Activated CD8-positive, alpha-beta T cell treated with anti-CD3 and anti-CD28 coated beads for 36 hours (primary cell): ENCODE results near the gene TNK2. TPM values are rescaled to one million over a fixed set of nuclear protein-coding genes. Genes with fewer than 3 reads are reported as not detected.
"Not testable (repeated sequence)": the region's sequence is repeated elsewhere in the genome, so short reads cannot be mapped to it uniquely, and the experiment has no call there.

ENCODE experiments used
- ATAC-seq: fragments of 200-7000 bp; cut with Tn5 transposase; one replicate; pipeline ENCODE4 v1.10.0; 2021; ENCODE audit warnings: mild to moderate bottlenecking, moderate library complexity
- CTCF ChIA-PET: fragments of 350-600 bp; sonication (Branson Sonifier 250); formaldehyde crosslinking; loops from one replicate; lab custom pipeline; 2021; ENCODE audit warnings: antibody characterized with exemption; lab: Charles Lee
- POLR2A ChIA-PET: fragments of 350-600 bp; sonication (Branson Sonifier 250); formaldehyde crosslinking; loops from one replicate; lab custom pipeline; 2021; ENCODE audit warnings: antibody characterized with exemption; lab: Charles Lee
- DNase-seq: peaks from one replicate; pipeline ENCODE4 v3.0.0-alpha.2; 2020
- H3K27ac Mint-ChIP-seq: one replicate; pipeline ENCODE4 v1.8.0; 2021; ENCODE audit warnings: mild to moderate bottlenecking, mixed read lengths
- H3K27me3 Mint-ChIP-seq: one replicate; pipeline ENCODE4 v1.8.0; 2021; ENCODE audit warnings: mixed read lengths
- H3K36me3 Mint-ChIP-seq: one replicate; pipeline ENCODE4 v1.8.0; 2021; ENCODE audit warnings: low read depth, mixed read lengths
- H3K4me1 Mint-ChIP-seq: one replicate; pipeline ENCODE4 v1.8.0; 2021; ENCODE audit warnings: low read depth, mixed read lengths
- H3K4me3 Mint-ChIP-seq: one replicate; pipeline ENCODE4 v1.8.0; 2021; ENCODE audit warnings: mild to moderate bottlenecking, moderate library complexity, mixed read lengths
- H3K9me3 Mint-ChIP-seq: one replicate; pipeline ENCODE4 v1.8.0; 2021; ENCODE audit warnings: mixed read lengths
- CTCF ChIP-seq: fragments of 200-600 bp; IDR thresholded peaks from one replicate; pipeline ENCODE4 v1.8.0; 2022; ENCODE audit warnings: antibody characterized with exemption, mild to moderate bottlenecking
- intact Hi-C: fragments of 100-400 bp; cut with micrococcal nuclease; formaldehyde crosslinking; loops from one replicate; pipeline ENCODE4 v1.10.0; 2022
- total RNA-seq, 2 experiments: library from RNA; stranded (reverse); gene quantifications; one replicate each; pipeline ENCODE4 v1.2.3, GENCODE V29; 2021

The TNK2 gene
- total RNA-seq, 2 experiments from 2014 or later: 41.9 to 43.0 TPM

GRCh38 chr3:195916291-195916690 lies 7.9 kb upstream of the TNK2 start:
- H3K4me3 Mint-ChIP-seq: no peak overlapping the region
- CTCF ChIA-PET: interaction anchor here (0.8 to 7.7 kb wide), 9 partner anchors 8 to 88 kb away, joined by 3 to 155 read pairs (median 9); no protein-coding TSS in a partner anchor
- no peak for ATAC-seq
- no peak for TF ChIP-seq CTCF
- no peaks in the 10 kb centered on the region for H3K9me3 Mint-ChIP-seq
- H3K27me3 Mint-ChIP-seq: no peaks in the 10 kb centered on the region
- H3K36me3 Mint-ChIP-seq: no peaks in the 10 kb centered on the region
- DNase-seq: no peak
- peaks cover 9% of the 10 kb centered on the region for H3K4me1 Mint-ChIP-seq
- POLR2A ChIA-PET: interaction anchor here (2.2 kb wide), 1 partner anchor 23 kb away, joined by 14 read pairs; no protein-coding TSS in a partner anchor
- no peak overlapping the region for H3K27ac Mint-ChIP-seq
- intact Hi-C loops: no loop called here

GRCh38 chr3:195914648-195915473 lies 6.5 kb upstream of the TNK2 start:
- DNase-seq: peak; percentile 99
- Mint-ChIP-seq H3K4me3 (no peak overlapping the region), H3K36me3 (no peaks in the 10 kb centered on the region), H3K4me1 (peaks cover 15% of the 10 kb centered on the region), H3K27ac (peak overlapping the region; percentile 80), H3K9me3 (no peaks in the 10 kb centered on the region), H3K27me3 (no peaks in the 10 kb centered on the region)
- ChIA-PET POLR2A (interaction anchor here (0.7 to 2.2 kb wide), 7 partner anchors 8 to 146 kb away, joined by 3 to 14 read pairs (median 4); no protein-coding TSS in a partner anchor), CTCF (interaction anchor here (0.6 to 7.7 kb wide), 17 partner anchors 8 to 195 kb away, joined by 3 to 155 read pairs (median 4); no protein-coding TSS in a partner anchor)
- intact Hi-C loops: loop anchor here (1.0 kb wide), 1 partner anchor 56 kb away; no protein-coding TSS in a partner anchor
- peak; percentile 99 for ATAC-seq
- peak; percentile 85 for TF ChIP-seq CTCF

GRCh38 chr3:195914146-195914545 lies 5.8 kb upstream of the TNK2 start:
- intact Hi-C loops, H3K27me3 Mint-ChIP-seq, H3K36me3 Mint-ChIP-seq, ATAC-seq, H3K9me3 Mint-ChIP-seq, DNase-seq, H3K4me3 Mint-ChIP-seq: not testable (repeated sequence)
- ChIA-PET POLR2A (interaction anchor here (1.0 to 2.2 kb wide), 5 partner anchors 9 to 62 kb away, joined by 3 to 14 read pairs (median 4); no protein-coding TSS in a partner anchor), CTCF (interaction anchor here (0.7 to 7.7 kb wide), 10 partner anchors 12 to 194 kb away, joined by 3 to 155 read pairs (median 8); no protein-coding TSS in a partner anchor)
- Mint-ChIP-seq H3K4me1 (peaks cover 15% of the 10 kb centered on the region), H3K27ac (peak overlapping the region; percentile 80)

GRCh38 chr3:195913382-195913781 lies 5.0 kb upstream of the TNK2 start:
- CTCF ChIA-PET: interaction anchor here (0.9 to 7.7 kb wide), 6 partner anchors 19 to 63 kb away, joined by 3 to 155 read pairs (median 8); no protein-coding TSS in a partner anchor
- Mint-ChIP-seq H3K4me3 (no peak overlapping the region), H3K9me3 (no peaks in the 10 kb centered on the region), H3K4me1 (peaks cover 15% of the 10 kb centered on the region), H3K36me3 (no peaks in the 10 kb centered on the region), H3K27me3 (no peaks in the 10 kb centered on the region), H3K27ac (no peak overlapping the region)
- intact Hi-C loops: no loop called here
- POLR2A ChIA-PET: interaction anchor here (1.0 to 1.9 kb wide), 4 partner anchors 15 to 61 kb away, joined by 3 to 4 read pairs (median 4); no protein-coding TSS in a partner anchor
- TF ChIP-seq CTCF: no peak
- ATAC-seq (no peak), DNase-seq (no peak)

- ATAC-seq (no peak), DNase-seq (no peak)
- Mint-ChIP-seq H3K4me1 (peaks cover 27% of the 10 kb centered on the region), H3K9me3 (no peaks in the 10 kb centered on the region), H3K27ac (no peak overlapping the region), H3K27me3 (no peaks in the 10 kb centered on the region), H3K4me3 (no peak overlapping the region), H3K36me3 (no peaks in the 10 kb centered on the region)
- intact Hi-C loops: no loop called here
- no peak for TF ChIP-seq CTCF
- ChIA-PET CTCF (interaction anchor here (0.9 to 7.7 kb wide), 6 partner anchors 10 to 62 kb away, joined by 3 to 155 read pairs (median 8); no protein-coding TSS in a partner anchor), POLR2A (interaction anchor here (0.8 to 1.6 kb wide), 6 partner anchors 9 to 56 kb away, joined by 3 to 5 read pairs (median 4); no protein-coding TSS in a partner anchor)
Measured at GRCh38 chr3:195911946-195912270, 3.6 kb upstream of the TNK2 start.
